GM19239 (cell line): ENCODE results near the gene GBA2.

Experiments
- DNase-seq: peaks from one replicate; pipeline ENCODE4 v3.0.0; 2011; ENCODE audit warnings: low spot score; ENCODE audit not compliant: insufficient read length
- FAIRE-seq: peaks from 2 replicates; lab custom pipeline; 2011; peaks lifted over from hg19 to GRCh38; lab: Jason Lieb, UNC

The GBA2 gene

GRCh38 chr9:35719546-35719945 is 29.5 kb downstream of the GBA2 start:
- FAIRE-seq, result no peak

DNA sequence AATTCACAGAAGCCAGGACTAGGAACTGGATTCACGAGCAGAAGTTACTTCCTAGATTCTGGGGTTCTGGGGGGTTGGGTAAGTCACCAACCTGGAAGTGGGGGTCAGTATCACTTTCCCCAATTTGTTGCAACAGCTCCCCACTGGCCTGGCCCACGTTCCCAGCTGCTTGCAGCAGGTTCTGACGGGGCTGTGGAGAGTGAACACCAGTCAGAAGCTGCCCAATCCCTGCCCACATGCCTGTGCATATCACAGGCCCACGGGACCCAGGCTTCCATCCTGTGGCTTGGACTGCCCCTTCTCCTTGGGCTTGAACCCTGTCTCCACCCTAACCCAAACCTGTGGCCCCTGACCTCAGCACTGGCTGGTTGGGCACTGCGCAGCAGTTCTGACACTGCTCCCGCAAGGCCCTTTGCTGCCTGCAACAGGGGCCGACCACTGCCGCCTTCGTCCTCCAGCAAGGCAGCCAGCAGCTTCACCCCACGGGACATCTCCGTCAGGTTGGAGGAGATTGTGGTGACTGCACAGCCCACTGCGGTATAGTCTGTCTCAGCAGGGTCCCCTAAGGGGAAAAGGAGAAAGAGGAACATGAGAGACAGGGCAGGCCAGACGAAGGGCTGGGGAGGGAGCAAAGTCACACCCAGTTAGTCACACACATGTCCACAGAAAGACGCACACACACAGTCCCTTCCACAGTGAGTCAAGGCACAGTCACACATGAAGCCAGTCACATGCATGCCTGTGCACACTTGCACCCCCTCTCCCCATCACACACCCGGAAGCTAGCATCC is 30.1 kb downstream of the GBA2 start:
- no peak for FAIRE-seq
- no peak for DNase-seq

More at GRCh38 chr9:35719546-35719945, 29.5 kb downstream of the GBA2 start:
- DNase-seq, result no peak

DNA sequence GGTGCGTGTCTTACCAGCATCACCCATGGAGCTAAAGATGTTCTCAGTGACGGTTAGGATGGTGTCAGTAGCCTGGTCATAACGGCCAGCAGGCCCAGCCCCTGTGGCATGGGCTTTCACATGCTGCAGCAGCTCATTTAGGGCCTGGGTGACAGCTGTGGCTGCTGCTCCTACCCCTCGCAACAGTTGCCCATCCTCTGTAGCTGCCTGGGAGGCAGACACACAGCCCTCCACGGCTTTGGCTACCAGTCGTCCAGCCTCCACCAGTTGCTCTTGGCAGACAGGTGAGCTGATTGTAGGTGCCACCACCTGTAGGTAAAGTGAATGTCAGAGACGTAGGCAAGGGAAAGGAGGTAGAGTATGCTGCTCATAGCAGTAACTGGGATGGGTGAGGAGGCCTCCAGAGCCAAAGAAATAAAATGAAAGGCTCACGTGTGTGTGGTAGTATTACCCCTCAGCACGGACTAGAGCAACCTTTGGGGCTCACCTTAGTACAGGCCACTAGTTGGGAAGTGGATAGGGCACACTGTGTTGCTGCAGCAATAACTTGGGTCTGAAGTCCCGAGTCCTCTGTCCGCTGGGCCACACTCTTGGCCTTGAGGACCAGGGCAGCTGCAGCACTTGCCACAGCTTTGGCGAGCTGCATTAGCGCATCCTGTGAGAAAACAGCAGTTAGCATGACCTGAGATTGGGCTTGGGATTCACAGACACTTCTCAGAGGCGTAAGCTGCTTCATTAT is 31.7 kb downstream of the GBA2 start:
- no peak for DNase-seq
- FAIRE-seq, result no peak

- FAIRE-seq, result no peak
These were observed 32.8 kb downstream of the GBA2 start for GRCh38 chr9:35716230-35716629.

DNA sequence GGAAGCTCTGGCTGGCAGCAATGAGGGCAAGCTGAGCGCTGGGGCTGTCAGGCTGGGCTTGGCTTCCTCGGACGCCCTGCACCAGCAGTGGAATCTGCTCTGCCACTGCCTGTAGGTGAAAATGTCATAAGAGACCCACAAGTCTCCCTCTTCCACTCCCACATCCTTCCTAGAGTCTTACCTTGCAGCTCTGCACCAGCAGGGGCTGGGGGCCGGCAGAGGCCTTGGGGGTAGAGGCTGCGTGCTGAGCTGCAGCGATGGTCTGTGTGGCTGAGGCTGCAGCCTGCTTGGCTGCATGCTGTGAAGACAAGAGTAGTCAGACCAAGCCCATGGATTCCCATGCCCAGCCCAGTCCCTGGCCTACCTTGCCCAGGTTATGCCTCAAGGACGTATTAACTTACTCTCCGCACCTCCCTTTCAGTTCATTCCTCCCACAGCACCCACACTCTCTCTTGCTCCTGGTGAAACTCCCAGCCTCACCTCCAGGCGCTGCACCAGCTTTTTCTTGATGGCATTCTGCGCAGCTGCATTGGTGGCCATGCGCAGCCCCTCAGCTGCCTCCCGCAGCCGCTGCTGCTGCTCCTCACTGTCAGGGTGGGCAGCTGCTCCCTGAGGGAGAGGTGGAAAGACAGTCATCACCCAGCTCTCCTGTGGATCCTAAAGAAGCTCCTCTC is 34.3 kb downstream of the GBA2 start:
- DNase-seq (no peak), FAIRE-seq (no peak)

More at GRCh38 chr9:35716230-35716629, 32.8 kb downstream of the GBA2 start:
- DNase-seq, result no peak

GRCh38 chr9:35714123-35714522 is 34.9 kb downstream of the GBA2 start:
- FAIRE-seq (no peak), DNase-seq (no peak)

DNA sequence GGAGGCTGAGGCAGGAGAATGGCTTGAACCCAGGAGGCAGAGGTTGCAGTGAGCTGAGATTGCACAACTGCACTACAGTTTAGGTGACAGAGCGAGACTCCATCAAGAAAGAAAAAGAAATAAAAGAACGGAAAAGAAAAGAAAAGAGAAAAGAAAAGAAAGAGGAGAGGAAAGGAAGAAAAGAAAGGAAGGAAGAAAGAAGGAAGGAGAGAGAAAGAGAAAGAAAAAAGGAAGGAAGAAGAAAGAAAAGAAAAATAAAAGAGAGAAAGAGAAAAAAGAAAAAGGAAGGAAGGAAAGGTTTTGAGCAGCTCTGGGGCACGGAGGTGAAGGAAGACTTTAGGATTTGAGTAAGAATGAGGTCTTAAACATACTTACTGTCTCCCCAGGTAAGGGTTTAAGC is 35.5 kb downstream of the GBA2 start:
- DNase-seq, result no peak
- FAIRE-seq, result no peak

GRCh38 chr9:35712762-35713400 is 36.1 kb downstream of the GBA2 start:
- FAIRE-seq, result no peak
- no peak for DNase-seq

GRCh38 chr9:35711501-35712428 is 37.3 kb downstream of the GBA2 start:
- no peak for FAIRE-seq

DNA sequence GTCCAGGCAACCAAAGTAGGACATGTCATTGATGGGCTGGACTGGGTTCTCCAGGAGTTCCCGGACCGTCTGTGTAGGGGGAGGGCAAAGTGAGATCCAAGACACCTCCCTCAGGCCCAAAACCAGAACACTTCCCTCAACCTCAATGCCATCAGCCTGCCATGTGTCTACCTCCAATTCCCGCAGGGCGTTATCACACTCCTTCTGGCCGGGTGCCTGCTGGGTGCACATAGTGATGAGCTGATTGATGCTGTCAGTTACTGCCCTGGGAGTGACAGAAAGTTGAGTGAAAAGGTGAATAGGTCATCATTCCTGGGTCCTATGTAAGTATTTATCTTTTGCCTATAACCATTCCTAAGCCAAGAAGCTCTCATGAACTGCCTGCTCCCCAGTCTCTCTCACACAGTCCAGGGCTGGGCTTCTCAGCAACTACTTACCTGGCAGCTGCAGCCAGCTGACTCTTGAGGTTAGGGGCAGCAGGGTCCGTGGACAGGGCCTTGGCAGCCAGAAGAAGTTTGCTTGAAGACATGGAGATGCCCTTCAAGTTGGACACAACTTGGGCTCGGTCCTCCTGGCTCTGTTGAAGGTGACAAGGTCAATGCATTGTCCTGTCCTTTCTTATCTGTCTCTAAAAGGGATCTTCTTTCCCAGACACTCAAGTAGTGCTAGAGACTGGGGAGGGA is 38.1 kb downstream of the GBA2 start:
- FAIRE-seq (no peak), DNase-seq (no peak)

More at GRCh38 chr9:35711501-35712428, 37.3 kb downstream of the GBA2 start:
- no peak for DNase-seq

DNA sequence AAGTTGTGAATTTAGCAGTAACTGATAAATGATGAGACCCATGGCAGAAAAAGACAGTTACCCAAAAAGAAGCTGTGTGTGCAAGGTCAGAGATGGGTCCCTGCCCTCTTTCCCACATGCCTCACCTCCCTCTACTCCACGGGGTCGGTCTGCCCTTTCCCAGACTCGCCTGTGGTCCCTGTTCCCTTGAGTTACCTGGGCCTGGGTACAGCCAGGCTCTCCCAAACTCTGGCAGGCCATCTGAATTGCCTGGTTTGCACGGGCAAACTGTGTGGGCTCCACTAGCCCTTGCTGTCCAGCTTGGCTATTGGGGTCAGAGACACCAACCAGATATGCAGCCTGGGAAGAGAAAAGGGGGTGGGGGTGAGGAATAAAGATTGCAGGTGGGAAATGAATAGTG is 40.9 kb downstream of the GBA2 start:
- FAIRE-seq (no peak), DNase-seq (no peak)

- FAIRE-seq, result no peak
- DNase-seq, result no peak
These were observed 42.1 kb downstream of the GBA2 start for GRCh38 chr9:35706951-35707350.

DNA sequence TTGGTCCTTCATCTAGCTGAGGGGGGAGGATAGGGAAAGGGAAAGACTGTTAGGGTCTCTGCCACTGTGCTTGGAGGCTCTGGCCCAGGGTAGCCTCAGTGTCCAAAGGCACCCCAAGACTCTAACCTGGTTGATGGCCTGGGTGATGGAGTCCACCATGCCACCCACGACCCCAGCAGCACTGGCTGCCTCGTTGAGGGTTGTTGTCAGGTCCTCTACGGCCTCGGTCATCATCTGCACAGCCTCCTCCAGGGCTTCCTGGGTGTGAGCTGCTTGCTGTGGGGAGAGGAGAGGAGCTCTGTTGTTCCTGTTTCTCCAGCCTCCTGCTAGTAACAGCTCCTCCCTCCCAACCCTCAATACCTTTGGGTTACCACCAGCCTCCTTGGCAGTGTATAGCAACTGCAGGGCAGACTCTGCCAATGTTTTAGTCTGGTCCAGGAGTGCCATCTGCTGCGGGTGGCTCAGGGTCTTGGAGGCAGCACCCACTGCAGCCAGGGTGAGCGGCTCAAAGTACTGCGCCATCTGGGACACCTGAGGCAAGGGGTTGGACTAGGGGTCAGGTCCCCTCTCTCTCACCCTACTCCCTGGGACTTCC is 43.1 kb downstream of the GBA2 start:
- DNase-seq, result no peak
- no peak for FAIRE-seq

DNA sequence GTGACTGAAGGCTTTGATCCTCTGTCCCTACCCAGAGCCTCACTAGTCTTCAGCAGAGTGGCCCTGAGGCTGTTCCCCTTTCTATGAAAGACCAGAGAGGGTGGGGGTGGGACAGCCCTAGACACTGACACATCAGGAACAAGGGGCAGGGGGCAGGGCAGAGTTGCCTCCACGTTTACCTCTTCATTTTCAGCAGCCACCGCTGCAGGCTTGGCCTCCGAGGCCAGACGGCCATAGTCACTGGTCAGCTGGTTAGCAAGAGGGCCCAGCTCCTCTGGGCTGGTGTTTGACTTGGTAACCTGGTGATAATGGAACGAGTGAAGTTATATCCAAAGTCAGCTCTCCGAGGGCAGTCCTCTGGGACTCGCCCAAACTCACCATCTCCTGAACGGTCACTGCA is 43.7 kb downstream of the GBA2 start:
- DNase-seq, result no peak
- no peak for FAIRE-seq

GRCh38 chr9:35703906-35704672 is 44.9 kb downstream of the GBA2 start:
- no peak for FAIRE-seq

DNA sequence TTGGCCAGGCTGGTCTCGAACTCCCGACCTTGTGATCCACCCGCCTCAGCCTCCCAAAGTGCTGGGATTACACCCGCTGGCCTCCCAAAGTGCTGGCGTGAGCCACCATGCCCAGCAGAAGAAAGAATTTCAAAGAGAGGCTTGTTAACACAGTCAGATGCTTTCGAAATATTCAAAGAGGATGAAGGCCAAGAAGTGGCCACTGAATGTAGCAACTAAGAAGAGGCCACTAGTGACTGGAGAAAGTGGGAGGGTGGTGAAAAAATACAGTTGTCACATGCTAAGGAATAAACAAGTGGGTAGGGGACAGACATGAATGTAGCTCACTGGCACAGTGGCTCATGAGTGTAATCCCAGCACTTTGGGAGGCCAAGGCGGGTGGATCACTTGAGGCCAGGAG is 46.3 kb downstream of the GBA2 start:
- FAIRE-seq (no peak), DNase-seq (no peak)

More at GRCh38 chr9:35703906-35704672, 44.9 kb downstream of the GBA2 start:
- no peak for DNase-seq

DNA sequence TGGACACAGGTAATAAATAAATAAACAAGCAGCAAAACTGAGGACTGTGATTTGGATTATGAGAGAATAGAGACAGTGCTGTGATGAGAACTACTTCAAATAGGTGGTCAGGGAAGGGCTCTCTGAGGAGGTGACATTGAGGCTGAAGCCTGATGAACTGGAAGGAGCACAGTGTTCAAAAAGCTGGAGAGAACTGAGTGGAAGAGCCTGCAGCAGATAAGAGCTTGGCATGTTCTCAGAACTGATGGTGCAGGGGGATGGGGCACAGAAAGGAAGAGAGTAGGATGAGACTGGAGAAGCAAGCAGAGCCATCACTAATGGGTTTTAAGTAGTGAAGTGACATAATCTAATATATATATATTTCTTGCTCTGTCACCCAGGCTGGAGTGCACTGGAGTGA is 48.1 kb downstream of the GBA2 start:
- FAIRE-seq (no peak), DNase-seq (no peak)

GRCh38 chr9:35700031-35700430 is 49.0 kb downstream of the GBA2 start:
- FAIRE-seq (no peak), DNase-seq (no peak)
